Breast epithelium (tissue), 4 donors: ENCODE results near the gene SIRPA. TPM values are rescaled to one million over a fixed set of nuclear protein-coding genes. Genes with fewer than 3 reads are reported as not detected.
A peak's percentile ranks its signal among the peaks of the same experiment; 100 is the strongest.

Experiments used
- DNase-seq, 2 donors: peaks; one replicate each; pipeline ENCODE4 v3.0.0-alpha.2; 2019; ENCODE audit warnings: low spot score in 2 of 2
- H3K27ac ChIP-seq, 2 donors: fragments of 200-600 bp; sonication (generic) in 1 of 2; one replicate each; pipeline ENCODE4 v1.5.1; 2016 to 2019; ENCODE audit warnings: mild to moderate bottlenecking in 1 of 2
- H3K27me3 ChIP-seq, 2 donors: fragments of 200-600 bp; sonication (generic) in 1 of 2; one replicate each; pipeline versions ENCODE4 v1.5.1 to v1.6.0; 2017 to 2019; ENCODE audit warnings: control low read depth in 1 of 2, mild to moderate bottlenecking in 1 of 2
- H3K36me3 ChIP-seq: fragments of 200-600 bp; one replicate; pipeline ENCODE4 v1.5.1; 2019
- H3K4me1 ChIP-seq, 2 donors: fragments of 200-600 bp; sonication (generic); one replicate each; pipeline ENCODE4 v1.5.1; 2016 to 2019; ENCODE audit warnings: control low read depth in 1 of 2
- H3K4me3 ChIP-seq, 3 donors: fragments of 200-600 bp; sonication (generic); 1 replicate in 2 of 3; 2 replicates in 1 of 3; pipeline ENCODE4 v1.5.1; 2016 to 2019; ENCODE audit warnings: mild to moderate bottlenecking in 3 of 3, moderate library complexity in 2 of 3
- H3K9me3 ChIP-seq, 2 donors: fragments of 200-600 bp; sonication (generic) in 1 of 2; one replicate each; pipeline ENCODE4 v1.5.1; 2016 to 2019; ENCODE audit warnings: control low read depth in 1 of 2
- CTCF ChIP-seq, 3 donors: fragments of 450-650 bp; IDR thresholded peaks; one replicate each; pipeline ENCODE4 v1.5.1; 2016 to 2017; ENCODE audit warnings: antibody characterized with exemption in 3 of 3, mild to moderate bottlenecking in 3 of 3, moderate library complexity in 3 of 3
- POLR2A ChIP-seq: fragments of 450-650 bp; IDR thresholded peaks from one replicate; pipeline ENCODE4 v1.6.1; 2016; ENCODE audit warnings: antibody characterized with exemption, mild to moderate bottlenecking, moderate library complexity
- POLR2AphosphoS5 ChIP-seq, 3 donors: sonication (generic); formaldehyde crosslinking; IDR thresholded peaks; one replicate each; pipeline ENCODE4 v1.6.1; 2017; ENCODE audit warnings: antibody characterized with exemption in 3 of 3
- intact Hi-C: fragments of 100-400 bp; cut with DNase I; formaldehyde crosslinking; loops from one replicate; pipeline ENCODE4 v1.15.1; 2023; ENCODE audit warnings: low total_unique reads
- total RNA-seq, 3 donors: library from RNA; depleted of rRNA; stranded (reverse); fragments of >200 nt; gene quantifications; one replicate each; pipeline ENCODE4 v1.1.0, GENCODE V29; 2016

The SIRPA gene
- total RNA-seq, 3 donors from 2014 or later = 42.3 to 64.6 (median 53.9) TPM

DNA sequence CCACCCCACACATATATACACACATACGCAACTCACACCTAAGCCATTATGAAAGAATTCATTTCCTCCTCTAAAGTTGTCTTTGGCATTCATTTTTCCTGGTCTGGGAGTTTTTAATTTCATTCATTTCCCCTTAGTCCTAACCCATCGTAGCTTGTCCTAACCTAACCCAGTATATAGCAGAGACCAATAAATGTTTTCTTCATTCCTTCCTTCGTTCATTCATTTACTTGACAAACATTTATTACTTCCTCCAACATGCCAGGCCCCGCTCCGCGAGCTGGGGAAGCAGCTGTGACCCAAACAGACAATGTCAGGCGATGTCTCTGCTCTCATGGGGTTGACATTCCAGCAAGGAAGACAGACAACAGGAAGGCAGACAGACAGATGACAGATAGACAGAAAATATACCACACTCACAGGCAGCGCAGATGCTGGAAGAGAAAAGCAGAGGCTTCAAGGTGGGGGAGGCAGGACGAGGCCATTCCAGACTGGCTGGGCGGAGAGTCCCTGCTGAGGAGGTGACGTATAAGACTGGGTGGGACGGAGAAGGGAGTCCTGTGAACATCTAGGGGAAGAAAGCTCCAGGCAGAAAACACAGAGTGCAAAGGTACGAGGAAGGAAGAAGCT, 33.7 kb upstream of the SIRPA start:
- H3K9me3 ChIP-seq = no peaks in the 10 kb centered on the region
- H3K36me3 ChIP-seq = no peaks in the 10 kb centered on the region
- no peaks in the 10 kb centered on the region for H3K27me3 ChIP-seq
- intact Hi-C loops = no loop called here
- no peak overlapping the region for H3K4me3 ChIP-seq
- DNase-seq = no peak
- H3K27ac ChIP-seq = peak overlapping the region; percentile 66 to 67
- H3K4me1 ChIP-seq = no peaks in the 10 kb centered on the region
- TF ChIP-seq POLR2A (no peak), POLR2AphosphoS5 (IDR thresholded peaks at IDR 0.05) (no peak), CTCF (IDR thresholded peaks at IDR 0.05) (no peak)

DNA sequence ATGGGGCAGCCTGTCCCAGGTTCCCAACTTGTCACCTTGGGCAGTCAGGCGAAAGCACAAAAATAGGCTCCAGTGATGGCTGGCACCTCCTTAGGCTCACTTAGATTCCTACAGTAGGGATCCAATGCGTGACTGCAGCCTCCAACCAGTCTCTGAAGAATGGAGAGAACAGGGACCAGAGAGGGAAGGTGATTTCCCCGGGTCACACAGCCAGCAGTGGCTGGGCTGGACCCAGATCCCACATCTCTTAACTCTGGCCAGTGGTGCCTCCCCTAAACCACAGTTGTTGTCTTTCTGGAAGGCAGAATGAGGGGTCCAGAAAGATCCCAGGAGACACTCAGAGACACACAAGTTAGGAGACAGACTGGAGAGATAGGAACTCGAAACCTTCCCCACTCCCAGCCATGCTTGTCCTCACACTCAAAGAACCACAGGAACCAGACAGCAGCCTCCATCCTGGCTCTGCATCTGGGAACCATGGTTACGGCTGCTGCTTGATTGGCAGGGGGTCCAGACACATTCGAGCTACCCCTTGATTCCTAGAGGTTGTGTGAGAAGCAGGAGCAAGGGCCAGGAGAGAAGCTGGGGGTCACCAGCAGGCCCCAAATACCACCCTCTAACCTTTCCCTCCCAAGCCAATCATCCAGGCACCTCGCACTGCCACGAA, 33.1 kb upstream of the SIRPA start:
- Histone ChIP-seq H3K4me3 (no peak overlapping the region), H3K27ac (peak overlapping the region; percentile 66 to 67), H3K9me3 (no peaks in the 10 kb centered on the region), H3K4me1 (no peaks in the 10 kb centered on the region), H3K36me3 (no peaks in the 10 kb centered on the region), H3K27me3 (no peaks in the 10 kb centered on the region)
- no peak for DNase-seq
- intact Hi-C loops = loop anchor here (2.0 kb wide), 1 partner anchor 53 kb away; no protein-coding TSS in a partner anchor
- no peak for TF ChIP-seq CTCF (IDR thresholded peaks at IDR 0.05)
- no peak for TF ChIP-seq POLR2A
- no peak for TF ChIP-seq POLR2AphosphoS5 (IDR thresholded peaks at IDR 0.05)

GRCh38 chr20:1862663-1863053, 32.5 kb upstream of the SIRPA start:
- intact Hi-C loops = loop anchor here (2.0 kb wide), 1 partner anchor 54 kb away; no protein-coding TSS in a partner anchor
- H3K27me3 ChIP-seq = no peaks in the 10 kb centered on the region
- no peaks in the 10 kb centered on the region for H3K36me3 ChIP-seq
- TF ChIP-seq POLR2A (no peak), POLR2AphosphoS5 (IDR thresholded peaks at IDR 0.05) (no peak), CTCF (IDR thresholded peaks at IDR 0.05) (no peak)
- H3K27ac ChIP-seq = peak overlapping the region; percentile 66 to 67
- no peak for DNase-seq
- H3K9me3 ChIP-seq = no peaks in the 10 kb centered on the region
- no peaks in the 10 kb centered on the region for H3K4me1 ChIP-seq
- H3K4me3 ChIP-seq = no peak overlapping the region

DNA sequence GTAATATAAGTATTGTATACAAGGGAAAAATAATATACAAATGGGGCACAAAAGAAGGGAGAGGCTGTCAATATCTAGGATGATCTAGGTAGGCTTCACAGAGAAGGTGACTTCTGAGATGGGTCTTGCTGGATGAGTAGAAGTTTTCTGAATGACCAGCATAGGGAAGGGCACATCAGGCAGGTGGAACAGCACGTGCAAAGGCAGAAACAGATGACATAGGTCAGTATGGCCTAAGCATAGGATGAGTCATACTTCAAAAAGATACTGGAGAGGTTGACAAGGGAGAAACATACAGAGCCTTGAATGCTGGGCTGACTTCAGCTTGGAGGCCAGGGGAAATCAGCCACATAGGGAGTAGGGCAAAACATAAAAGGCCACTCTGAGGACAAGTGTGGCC, 31.9 kb upstream of the SIRPA start:
- Histone ChIP-seq H3K4me3 (no peak overlapping the region), H3K9me3 (no peaks in the 10 kb centered on the region), H3K36me3 (no peaks in the 10 kb centered on the region), H3K4me1 (no peaks in the 10 kb centered on the region), H3K27ac (no peak overlapping the region), H3K27me3 (no peaks in the 10 kb centered on the region)
- intact Hi-C loops = loop anchor here (2.0 kb wide), 1 partner anchor 54 kb away; no protein-coding TSS in a partner anchor
- TF ChIP-seq POLR2A (no peak), CTCF (IDR thresholded peaks at IDR 0.05) (no peak), POLR2AphosphoS5 (IDR thresholded peaks at IDR 0.05) (no peak)
- DNase-seq = no peak

DNA sequence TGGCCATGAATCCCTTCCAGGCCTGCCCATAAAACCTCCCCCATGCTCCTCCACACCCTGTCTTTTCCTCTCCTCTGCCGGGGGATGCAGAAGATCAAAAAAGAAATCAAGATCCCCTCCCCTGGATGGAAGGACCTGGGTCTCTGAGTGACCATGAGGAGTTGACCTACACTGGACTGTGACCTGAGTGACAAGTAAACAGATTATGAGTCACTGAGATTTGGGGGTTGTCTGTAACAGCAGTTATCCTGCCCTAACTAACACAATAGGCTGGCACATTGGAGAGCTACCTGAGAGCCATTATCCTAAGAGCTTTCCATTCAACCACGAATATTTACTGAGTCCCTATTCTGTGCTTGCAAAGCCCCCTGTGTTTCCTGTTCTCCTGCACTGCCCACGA, 28.4 kb upstream of the SIRPA start:
- H3K27ac ChIP-seq = no peak overlapping the region
- H3K4me1 ChIP-seq = no peaks in the 10 kb centered on the region
- no peak overlapping the region for H3K4me3 ChIP-seq
- H3K27me3 ChIP-seq = no peaks in the 10 kb centered on the region
- no peaks in the 10 kb centered on the region for H3K36me3 ChIP-seq
- DNase-seq = no peak
- TF ChIP-seq POLR2A = no peak
- H3K9me3 ChIP-seq = no peaks in the 10 kb centered on the region
- intact Hi-C loops = no loop called here
